SW 1271 (cell line): ENCODE results near the gene C19orf33.

Experiments
- DNase-seq, 2 experiments: peaks; one replicate each; lab custom pipeline; 2025; lab: John Stamatoyannopoulos, UW

C19orf33 gene

DNA sequence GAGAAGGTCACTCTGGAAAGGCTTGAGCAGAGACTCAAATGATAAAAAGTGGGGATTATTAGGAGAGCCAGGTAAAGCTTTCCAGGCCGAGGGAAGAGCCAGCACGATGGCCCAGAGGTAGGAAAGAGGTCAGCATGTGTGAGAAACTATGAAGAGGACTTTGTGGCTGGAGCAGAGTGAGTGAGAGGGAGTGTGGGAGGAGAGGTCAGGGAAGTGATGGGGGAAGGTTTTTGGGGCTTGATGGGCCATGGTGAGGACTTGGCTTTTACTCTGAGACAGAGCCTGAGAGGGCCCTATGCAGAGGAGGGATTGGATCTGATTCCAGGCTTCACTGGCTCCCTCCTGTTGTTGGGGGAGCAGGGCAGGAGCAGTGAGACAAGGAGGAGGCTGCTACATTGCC lies 36.9 kb downstream of the C19orf33 start:
- no peak for DNase-seq

DNA sequence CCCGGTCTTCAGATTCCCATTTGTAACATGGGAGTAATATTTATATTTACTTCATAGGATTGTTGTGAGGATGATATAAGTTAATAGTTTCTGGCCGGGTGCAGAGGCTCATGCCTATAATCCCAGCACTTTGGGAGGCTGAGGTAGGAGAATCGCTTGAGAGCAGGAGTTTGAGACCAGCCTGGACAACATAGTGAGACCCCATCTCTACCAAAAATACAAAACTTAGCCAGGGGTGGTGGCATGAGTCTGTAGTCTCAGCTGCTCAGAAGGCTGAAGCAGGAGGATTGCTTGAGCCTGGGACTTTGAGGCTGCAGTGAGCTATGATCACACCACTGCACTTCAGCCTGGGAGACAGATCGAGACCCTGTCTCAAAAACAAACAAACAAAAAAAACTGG lies 42.8 kb downstream of the C19orf33 start:
- no peak for DNase-seq

DNA sequence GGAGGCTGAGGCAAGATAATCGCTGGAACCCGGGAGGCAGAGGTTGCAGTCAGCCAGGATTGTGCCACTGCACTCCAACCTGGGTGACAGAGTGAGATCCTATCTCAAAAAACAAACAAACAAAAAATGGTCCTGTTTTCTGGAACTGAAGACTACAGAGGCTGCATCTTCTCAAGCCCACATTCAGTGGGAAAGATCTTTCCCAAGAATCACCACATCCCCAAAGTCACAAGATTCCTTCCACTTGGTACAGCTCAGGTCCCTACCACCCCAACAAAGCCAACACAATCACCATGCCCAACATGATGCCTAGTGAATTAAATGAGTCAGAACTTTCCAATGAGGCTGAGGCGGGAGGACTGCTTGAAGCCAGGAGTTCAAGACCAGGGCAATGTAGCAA lies 46.8 kb downstream of the C19orf33 start:
- DNase-seq = no peak

DNA sequence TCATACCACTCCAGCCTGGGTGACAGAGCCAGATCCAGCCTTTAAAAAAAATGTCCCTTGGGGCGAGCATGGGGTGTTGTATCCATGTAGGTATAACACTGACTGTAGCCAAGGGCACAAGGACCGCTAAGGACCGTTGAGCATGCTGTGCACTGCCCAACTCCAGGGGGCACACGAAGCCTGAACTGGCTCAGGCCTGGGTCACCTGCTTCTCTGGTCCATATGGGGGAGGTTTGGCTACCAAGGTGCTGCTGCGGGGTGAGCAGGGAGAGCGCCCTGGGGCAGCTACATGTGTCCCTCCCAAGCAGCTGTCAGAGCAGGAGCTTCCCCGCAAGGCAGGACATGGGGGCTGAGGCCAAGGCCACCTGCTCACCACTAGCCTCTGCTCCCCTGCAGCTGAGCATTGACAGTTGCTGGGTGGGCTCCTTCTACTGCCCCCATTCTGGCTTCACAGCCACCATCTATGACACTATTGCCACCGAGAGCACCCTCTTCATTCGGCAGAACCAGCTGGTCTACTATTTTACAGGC lies 47.9 kb downstream of the C19orf33 start:
- no peak for DNase-seq

DNA sequence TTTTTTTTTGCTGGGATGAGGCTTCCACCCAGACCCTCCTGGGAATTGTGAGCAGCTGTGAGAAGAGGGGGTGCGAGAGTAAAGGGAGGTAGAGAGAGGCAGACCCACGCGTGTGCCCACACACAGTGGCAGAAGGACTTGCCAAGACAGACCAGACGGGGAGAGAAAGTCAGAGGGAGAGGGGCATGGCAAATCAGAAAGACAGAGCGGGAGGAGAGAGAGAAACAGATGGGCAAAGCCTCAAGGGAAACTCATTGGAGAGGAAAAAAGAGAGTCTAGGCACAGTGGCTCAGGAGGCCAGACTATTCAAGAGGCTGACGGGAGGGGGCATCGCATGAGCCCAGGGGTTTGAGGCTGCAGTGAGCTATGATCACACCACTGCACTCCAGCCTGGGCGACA lies 48.6 kb downstream of the C19orf33 start:
- DNase-seq = no peak
